GM12874 (cell line): ENCODE data around the gene RPTN.

ENCODE experiments used
- TF ChIP-seq, protein P1 (sequence below): IDR thresholded peaks from 2 replicates; pipeline ENCODE4 v1.5.1; 2011; ENCODE audit warnings: low read depth, mild to moderate bottlenecking, control low read depth, low read length, moderate library complexity; ENCODE audit not compliant: insufficient read depth

The RPTN gene

DNA sequence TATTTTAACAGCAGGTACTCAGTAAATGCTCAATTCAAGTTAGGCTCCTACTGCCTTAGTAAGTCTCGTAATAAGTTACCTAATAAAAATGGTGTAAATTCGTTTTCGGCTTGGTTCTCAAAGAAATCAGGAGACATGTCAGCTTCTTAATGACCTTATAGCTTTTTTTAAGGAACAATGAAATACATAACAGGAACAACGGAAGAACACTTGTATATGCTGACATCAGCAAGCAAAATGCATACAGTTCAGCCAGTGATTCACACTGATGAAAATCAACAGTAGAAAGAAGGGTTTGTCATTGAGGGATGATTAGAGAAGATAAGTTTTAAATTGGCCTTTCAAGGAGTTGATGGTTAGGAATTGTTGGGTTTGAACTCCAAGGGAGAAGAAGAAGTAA lies 13.3 kb downstream of the RPTN start:
- TF ChIP-seq, protein P1, sequence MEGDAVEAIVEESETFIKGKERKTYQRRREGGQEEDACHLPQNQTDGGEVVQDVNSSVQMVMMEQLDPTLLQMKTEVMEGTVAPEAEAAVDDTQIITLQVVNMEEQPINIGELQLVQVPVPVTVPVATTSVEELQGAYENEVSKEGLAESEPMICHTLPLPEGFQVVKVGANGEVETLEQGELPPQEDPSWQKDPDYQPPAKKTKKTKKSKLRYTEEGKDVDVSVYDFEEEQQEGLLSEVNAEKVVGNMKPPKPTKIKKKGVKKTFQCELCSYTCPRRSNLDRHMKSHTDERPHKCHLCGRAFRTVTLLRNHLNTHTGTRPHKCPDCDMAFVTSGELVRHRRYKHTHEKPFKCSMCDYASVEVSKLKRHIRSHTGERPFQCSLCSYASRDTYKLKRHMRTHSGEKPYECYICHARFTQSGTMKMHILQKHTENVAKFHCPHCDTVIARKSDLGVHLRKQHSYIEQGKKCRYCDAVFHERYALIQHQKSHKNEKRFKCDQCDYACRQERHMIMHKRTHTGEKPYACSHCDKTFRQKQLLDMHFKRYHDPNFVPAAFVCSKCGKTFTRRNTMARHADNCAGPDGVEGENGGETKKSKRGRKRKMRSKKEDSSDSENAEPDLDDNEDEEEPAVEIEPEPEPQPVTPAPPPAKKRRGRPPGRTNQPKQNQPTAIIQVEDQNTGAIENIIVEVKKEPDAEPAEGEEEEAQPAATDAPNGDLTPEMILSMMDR: no peak

DNA sequence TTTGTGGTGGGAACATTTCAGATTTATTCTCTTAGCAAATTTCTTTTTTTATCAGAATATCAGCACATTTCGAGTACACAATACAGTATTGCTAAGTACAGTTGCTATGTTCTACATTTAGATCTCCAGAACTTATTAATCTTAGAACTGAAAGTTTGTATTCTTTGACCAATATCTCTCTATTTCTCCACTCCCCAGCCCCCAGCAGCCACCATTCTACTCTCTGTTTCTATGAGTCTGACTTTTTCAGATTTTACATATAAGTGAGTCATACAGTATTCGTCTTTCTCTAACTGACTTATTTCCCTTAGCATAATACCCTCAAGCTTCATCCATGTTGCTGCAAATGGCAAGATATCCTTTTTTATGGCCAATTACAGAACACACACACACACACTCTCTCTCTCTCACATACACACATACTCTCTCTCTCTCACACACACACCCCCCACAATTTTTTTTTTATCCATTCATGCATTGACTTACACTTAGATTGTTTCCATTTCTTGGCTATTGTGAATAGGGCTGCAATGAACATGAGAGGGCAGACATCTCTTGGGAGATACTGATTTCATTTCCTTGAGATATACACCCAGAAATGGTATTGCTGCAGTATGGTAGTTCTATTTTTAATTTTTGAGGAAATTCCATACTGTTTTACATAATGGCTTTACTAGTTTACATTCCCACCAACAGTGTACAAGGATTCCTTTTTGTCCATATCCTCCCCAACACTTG lies 15.7 kb downstream of the RPTN start:
- TF ChIP-seq, protein P1: no peak

DNA sequence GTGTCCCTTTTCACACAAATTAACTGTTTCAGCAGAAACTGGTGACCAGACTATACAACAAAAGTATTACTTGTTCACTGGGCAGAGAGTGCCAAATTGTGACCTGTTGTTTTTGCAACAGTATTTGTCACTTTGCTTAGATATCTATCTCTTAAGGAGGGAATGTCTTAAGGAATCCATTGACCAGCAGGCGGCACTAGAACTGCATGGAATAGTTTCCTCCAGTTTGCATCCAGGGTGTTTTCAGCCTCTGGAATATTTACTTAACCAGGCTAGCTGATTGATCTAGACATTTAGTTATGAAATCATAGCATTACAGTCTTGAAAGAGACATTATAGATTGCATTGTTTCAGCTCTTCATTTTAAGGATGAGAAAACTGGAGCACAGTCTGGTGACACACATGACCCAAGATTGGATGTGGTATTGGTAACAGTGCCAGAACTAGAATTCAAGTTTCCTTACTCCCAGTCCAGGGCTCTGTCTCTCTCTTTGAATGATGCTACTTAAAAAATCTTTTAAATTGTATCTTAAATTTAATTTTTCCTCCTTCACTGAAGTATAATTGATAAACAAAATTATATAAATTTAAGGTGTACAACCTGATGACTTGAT lies 16.9 kb downstream of the RPTN start:
- TF ChIP-seq, protein P1: peak; percentile 57

DNA sequence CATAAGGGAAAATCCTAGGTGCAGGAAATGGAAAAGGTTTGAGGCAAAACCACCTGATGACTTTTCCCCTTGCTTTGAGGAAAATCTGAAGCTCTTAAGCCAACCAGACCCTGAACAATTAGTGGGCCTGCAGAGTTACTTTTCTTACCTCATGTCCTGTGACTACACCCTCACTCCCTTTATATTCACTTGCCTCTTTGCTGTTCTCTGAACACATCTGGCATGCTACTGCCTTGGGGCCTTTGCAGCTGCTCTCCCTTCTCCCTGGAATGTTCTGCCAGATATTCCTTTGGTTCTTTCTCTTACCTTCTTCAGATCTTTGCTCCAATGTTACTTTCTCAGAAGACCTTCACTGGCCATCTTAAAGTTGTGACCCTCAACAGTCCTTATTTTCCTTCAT lies 21.8 kb downstream of the RPTN start:
- TF ChIP-seq, protein P1: no peak

DNA sequence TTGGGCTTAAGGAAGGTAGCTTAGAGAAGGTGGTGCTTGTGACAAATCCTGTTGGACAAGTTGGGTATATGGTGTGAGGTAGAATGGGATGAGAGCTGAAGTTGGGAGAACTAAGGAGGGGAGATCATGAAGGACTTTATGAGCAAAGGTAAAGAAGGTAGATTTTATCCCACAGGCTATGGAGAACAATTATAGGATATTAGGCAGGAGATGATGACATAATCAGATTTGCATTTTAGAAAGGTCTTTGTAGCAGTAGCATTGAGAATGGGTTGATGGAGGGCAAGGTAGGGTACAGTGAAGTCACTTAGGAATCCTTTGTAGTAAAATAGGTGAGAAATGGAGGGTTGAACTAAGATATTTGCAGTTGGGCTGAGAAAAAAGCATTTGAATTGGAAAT lies 28.8 kb downstream of the RPTN start:
- TF ChIP-seq, protein P1: no peak

DNA sequence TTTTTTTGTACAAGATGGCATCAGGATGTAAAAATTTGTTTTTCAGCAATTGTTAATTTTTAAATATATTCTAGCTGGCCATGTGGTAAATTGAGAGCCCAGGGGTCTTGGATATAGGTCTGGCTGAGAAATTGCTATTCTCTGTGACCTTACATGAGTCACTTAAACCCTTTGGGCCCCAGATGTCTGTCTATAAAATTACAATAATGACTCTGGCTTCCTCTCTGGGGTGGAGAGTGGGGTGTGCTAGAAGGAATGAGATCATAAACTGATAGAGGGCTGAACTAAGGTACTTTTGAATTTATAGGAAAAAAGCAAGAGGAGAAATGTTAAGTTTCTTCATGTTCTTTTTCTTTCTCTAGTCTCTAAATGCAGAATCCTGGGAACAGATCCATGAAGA lies 31.4 kb downstream of the RPTN start:
- TF ChIP-seq, protein P1: no peak

DNA sequence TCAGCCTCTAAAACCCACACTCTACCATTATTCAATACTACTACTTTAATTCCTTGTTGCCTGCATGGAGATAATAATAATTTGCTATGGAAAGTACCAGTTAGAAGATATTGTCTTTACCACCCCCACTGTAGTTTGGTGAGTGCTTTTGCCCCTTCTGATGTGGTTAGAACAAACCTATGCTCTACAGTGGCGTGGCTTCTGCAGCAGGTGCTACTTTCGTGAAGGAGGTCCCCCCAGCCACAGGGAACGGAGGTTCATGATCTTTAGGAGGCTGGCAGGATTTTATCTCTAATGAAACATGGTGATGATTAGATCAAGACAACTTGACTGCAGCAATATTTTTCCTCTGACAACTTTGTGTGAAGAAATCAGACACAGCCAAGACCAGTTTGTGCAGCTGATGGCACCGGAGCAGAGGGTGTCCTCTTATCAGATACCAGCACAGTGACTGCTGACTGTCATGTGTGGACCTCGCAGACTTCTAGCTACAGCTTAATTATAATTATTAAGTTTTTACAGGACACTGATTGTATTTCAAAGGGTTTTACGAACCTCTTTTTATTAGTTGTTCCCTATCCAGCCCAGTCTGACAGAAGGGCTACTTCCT lies 33.1 kb downstream of the RPTN start:
- TF ChIP-seq, protein P1: no peak
